Mesodermal cell (in vitro differentiated cells): ENCODE results near the gene PRODH2.

ENCODE experiments used
- H3K27ac ChIP-seq: 2 replicates; pipeline ENCODE4 v1.7.0; 2013; ENCODE audit warnings: mild to moderate bottlenecking, low read depth, low read length, moderate library complexity; ENCODE audit not compliant: severe bottlenecking
- H3K36me3 ChIP-seq: 2 replicates; pipeline ENCODE4 v1.7.1; 2013; ENCODE audit warnings: mild to moderate bottlenecking, low read length, moderate library complexity; ENCODE audit not compliant: control insufficient read depth, insufficient read depth
- H3K4me1 ChIP-seq: one replicate; pipeline ENCODE4 v1.7.1; 2013; ENCODE audit warnings: mild to moderate bottlenecking, low read length; ENCODE audit not compliant: insufficient read depth, control insufficient read depth, poor library complexity, severe bottlenecking
- H3K4me3 ChIP-seq: 2 replicates; pipeline ENCODE4 v1.7.0; 2013; ENCODE audit warnings: low read length, control low read depth, mild to moderate bottlenecking; ENCODE audit not compliant: insufficient read depth, poor library complexity, severe bottlenecking; ENCODE audit errors: extremely low read depth
- H3K9me3 ChIP-seq: 2 replicates; pipeline ENCODE4 v1.7.1; 2013; ENCODE audit warnings: mild to moderate bottlenecking, low read length, moderate library complexity; ENCODE audit not compliant: control insufficient read depth
- WGBS, 2 experiments: methylation state at CpG; one replicate each; pipeline ENCODE4 v1.1.5; 2013; ENCODE audit warnings: missing lambda C conversion rate in 2 of 2; ENCODE audit not compliant: insufficient coverage in 2 of 2; 5-methylcytosine and 5-hydroxymethylcytosine counted together

Gene PRODH2

DNA sequence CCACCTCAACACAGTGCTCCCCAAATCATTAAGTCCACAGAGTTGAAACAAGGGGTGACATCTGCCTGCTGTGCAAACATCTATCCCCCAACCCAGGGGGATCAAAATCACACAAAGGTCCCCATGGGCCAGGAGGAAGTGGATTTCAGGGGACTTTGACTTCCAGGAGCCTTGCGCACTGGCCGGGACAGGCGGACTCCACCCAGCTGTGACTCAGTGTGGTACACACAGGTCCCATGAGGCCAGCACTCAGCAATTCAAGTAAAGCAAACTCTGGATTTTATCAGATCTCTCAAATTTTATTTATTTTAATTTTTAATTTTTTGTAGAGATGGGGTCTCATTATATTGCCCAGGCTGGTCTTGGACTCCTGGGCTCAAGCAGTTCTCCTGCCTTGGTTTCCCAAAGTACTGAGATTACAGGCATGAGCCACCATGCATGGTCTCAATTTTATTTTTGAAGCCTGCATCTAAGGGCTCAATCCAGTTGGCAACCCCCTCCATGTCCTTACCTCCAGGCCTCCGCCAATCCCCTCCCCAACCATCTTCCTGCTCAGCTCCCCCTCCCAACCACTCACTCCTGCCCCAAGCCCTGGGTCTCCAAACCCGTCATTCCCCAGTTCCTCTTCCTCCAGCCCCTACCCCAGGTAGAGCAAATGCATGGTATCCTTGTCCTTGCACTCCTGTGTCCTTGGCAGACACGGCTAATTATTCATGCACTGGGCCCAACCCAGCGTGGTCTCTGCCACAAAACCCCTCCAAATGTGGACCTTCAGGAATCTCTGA is 19.1 kb downstream of the PRODH2 start:
- Histone ChIP-seq H3K4me1 (no peaks in the 10 kb centered on the region), H3K36me3 (no peaks in the 10 kb centered on the region), H3K27ac (no peak overlapping the region), H3K4me3 (no peak overlapping the region), H3K9me3 (no peaks in the 10 kb centered on the region)
- 85 to 87% methylated on average over 4 to 7 of the region's 7 CpGs for whole genome bisulfite sequencing, 2 experiments

DNA sequence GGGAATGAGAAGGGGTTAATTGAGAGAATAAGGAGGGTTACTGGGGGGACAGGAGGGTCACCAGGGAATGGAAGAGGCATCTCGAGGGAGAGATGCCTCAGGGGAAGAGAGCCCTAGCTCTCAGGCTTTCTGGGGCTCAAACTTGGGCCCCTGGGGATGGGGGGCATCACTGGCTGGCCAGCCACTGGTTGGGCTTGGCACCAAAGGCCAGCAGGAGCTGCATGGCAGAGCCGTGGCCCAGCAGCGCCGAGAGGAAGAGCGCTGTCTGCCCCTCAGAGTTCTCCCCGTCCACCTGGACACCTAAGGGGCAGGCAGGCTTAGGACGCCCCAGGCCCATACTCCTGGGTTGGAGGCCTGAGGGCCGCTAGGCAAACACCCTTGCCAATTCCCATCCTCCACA is 19.8 kb downstream of the PRODH2 start:
- H3K27ac ChIP-seq: no peak overlapping the region
- no peak overlapping the region for H3K4me3 ChIP-seq
- H3K9me3 ChIP-seq: no peaks in the 10 kb centered on the region

DNA sequence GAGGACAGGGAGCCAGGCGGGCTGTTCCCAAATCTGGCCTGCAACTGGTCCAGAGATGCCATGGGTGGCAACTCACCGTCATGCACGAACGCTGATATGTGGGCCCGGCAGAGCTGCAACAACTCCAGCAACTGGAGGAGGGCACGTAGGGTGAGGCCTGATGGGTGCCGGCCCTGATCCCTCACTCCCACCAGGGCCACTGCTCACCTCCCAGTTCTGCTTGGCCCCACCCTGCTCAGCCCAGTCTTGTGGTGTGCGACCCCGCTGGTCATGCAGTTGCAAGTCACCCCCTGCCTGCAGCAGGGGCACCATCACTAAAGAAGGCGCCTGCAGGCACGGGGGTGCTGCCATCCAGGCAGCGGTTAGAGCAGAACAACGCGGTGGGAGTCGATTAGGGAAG is 20.3 kb downstream of the PRODH2 start:
- Histone ChIP-seq H3K4me3 (no peak overlapping the region), H3K4me1 (no peaks in the 10 kb centered on the region), H3K36me3 (no peaks in the 10 kb centered on the region), H3K9me3 (no peaks in the 10 kb centered on the region), H3K27ac (no peak overlapping the region)
- 84 to 89% methylated on average over 15 of the region's 15 CpGs for WGBS, 2 experiments

More for the DNA sequence above, 19.8 kb downstream of the PRODH2 start:
- Histone ChIP-seq H3K4me1 (no peaks in the 10 kb centered on the region), H3K36me3 (no peaks in the 10 kb centered on the region)
- 80 to 87% methylated on average over 7 to 8 of the region's 8 CpGs for WGBS, 2 experiments

DNA sequence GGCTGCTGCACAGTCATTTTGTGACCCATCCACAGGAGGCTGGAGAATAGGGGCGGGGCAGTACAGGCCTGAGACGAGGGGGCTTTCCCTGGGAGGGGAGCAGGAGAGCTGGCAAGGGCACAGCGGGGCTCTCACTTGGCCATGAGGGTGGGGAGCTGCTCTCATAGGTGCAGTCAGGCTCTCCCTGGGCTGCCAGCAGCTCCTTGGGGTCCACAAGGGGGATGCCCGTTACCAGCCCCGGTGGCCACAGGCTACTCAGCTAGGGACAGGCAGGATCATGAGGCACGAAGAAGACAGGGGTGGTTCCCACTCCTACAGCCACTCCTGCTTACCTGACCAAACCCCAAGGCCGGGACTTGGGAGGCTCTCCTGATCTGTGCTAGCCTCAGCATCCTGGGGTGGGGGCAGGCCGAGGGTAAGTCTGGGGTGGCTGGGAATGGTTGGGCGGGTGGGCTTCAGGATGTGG is 20.8 kb downstream of the PRODH2 start:
- no peaks in the 10 kb centered on the region for H3K4me1 ChIP-seq
- no peaks in the 10 kb centered on the region for H3K36me3 ChIP-seq
- no peak overlapping the region for H3K4me3 ChIP-seq
- no peak overlapping the region for H3K27ac ChIP-seq
- 88 to 100% methylated on average over 6 of the region's 9 CpGs for WGBS, 2 experiments
- no peaks in the 10 kb centered on the region for H3K9me3 ChIP-seq

DNA sequence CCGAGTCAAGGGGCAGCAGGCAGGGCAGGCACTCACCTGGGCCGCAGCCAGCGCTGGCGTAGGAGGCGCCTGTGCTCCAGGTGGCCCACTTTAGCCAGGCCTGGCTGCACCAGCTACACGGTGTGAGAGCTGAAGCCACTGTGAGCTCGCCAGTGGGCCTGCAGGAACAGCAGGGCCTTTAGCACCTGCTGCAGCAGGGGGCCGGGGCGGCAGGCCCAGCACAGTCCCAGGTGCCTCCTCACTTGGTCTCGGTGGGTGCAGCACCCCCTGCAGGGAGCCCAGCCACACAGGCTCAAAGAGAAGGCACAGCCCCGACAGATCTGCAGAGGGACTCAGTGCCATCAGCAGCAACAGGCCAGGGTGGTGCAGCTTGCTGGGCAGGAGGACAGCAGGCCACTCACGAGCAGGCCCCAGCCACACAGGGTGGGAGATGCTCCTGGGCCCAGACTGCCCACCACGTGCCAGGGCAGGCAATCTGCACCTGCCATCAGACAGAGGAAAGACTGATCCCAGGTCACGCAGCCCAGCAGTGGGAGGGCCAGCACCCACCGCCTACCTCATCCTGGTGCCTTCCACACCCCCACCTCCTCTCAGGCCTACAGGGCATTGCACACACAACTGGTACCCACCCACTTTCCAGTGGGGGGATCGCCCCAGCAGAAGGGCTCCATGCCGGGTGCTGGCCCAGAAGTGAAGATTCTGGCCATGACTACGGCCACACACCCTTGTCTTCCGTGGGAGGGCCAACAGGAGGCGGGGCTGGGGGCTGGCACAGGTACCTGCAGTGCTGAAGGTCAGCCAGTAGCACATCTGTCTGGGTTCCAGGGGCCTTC is 21.4 kb downstream of the PRODH2 start:
- no peak overlapping the region for H3K4me3 ChIP-seq
- H3K9me3 ChIP-seq: no peaks in the 10 kb centered on the region
- no peaks in the 10 kb centered on the region for H3K4me1 ChIP-seq
- H3K27ac ChIP-seq: no peak overlapping the region
- 81 to 82% methylated on average over 20 of the region's 20 CpGs for WGBS, 2 experiments
- H3K36me3 ChIP-seq: no peaks in the 10 kb centered on the region

DNA sequence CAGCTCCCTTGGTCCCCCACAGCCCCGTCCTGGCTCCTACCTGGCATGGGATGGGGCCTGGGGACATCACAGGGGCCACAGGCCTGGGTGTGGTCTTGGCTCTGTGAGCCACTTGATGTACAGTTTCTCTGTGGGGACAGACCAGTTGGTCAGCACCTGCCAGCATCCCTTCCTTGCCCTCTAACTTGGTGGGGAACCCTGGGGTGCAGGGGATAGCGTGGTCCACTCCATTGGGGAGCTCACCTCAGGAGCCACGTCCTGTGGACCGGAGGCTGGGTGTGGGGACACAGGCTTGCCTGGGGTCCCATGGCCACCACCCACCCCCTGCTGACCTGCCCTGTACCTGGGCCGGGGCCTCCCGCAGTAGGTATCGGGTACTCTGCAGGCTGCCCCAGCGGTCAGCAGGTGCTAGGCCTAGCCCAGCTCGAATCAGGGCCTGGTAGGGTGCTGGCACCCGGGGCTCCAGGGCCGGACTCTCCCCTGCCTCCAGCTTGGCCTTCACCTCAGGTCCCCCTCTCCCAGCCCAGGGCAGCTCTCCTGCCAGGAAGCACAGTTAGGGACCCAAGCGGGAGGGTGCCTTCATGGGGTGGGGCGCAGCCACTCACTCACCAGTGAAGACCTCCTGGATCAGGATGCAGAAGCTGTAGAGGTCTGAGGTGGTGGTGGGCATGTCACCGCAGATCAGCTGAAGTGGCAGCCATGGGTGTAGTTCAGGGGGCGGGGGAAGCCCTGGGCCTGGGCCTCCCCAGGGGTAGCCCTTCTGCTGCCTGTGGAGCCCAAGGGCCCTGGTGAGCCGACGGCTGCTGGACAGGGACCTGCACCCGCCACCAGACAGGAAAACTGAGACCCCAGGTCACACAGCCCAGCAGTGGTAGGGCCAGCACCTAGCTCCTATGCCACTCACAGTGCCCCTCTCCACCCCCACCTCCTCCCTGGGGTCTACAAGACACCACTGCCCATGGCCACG is 22.4 kb downstream of the PRODH2 start:
- Histone ChIP-seq H3K27ac (no peak overlapping the region), H3K36me3 (peaks cover 8% of the 10 kb centered on the region), H3K4me1 (no peaks in the 10 kb centered on the region), H3K9me3 (no peaks in the 10 kb centered on the region), H3K4me3 (no peak overlapping the region)
- WGBS, 2 experiments: 91% methylated on average over 14 to 16 of the region's 19 CpGs

DNA sequence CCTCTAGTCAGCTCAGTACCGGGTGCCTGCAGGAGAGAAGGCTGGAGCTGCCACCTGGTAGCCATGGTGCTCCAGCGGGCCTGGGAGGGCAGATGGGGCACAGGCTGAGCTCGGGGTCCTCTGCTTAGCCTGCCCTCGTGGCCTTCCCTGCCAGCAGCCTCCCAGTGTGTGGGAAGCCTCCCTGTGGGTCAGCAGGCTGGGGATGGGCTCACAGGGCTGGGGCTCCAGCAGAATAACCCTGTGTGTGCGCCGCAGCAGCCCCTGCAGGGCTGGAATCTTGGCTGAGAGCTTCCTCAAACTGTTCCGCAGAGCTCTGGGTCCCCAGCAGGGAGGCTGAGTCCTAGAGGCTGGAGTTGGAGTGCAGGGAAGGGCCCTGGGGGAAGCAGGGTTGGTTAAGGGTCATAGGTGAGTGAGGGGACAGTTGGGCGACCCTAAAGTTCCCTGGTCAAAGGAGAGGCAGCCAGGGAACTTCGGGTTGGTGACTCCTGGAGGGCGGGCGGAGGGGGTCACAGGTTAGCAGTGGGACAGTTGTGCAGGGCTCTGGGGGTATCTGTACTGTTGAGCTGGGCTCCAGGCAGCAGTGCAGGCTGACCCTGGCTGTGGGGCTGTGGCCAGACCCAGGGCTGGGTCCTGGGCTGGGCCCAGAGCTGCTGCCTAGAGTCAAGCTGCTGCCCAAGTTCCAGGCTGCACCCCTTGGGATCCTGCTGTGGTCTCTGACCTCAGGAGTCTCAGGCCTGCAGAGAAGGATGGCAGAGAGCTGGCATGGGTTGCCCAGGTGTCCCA is 23.3 kb downstream of the PRODH2 start:
- WGBS, 2 experiments: 84 to 86% methylated on average over 9 to 11 of the region's 11 CpGs

DNA sequence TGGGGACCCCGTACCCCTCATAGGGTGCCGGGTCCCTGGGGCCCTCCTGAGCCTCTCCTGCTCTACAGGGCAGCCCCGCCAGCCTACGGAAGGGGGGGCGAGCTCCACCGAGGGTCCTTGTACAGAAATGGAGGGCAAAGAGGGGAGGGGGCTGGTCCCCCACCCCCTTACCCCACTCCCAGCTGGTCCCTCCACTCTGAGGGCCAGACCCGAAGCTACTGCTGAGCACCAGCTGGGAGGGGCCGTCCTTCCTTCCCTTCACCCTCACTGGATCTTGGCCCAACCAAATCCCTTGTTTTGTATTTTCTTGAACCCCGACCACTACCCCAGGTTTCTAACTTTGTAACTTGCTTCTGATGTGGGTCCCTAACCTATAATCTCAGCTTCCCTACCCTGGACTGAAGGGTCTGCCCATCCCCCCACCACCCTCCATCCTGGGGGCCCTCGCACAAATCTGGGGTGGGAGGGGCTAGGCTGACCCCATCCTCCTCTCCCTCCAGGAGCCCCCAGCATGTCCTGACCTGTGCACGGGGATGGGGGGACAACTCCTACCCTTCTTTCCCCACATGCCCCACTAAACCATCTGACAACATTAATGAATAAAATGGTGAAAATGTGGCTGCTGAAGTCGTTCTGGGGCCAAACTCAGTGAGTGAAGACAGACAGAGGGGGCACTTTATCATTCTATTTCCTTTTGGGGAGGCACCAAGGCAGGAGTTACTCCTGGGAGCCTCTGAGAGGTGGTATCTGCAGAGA is 24.3 kb downstream of the PRODH2 start:
- H3K36me3 ChIP-seq: peaks cover 8% of the 10 kb centered on the region
- H3K9me3 ChIP-seq: no peaks in the 10 kb centered on the region
- no peaks in the 10 kb centered on the region for H3K4me1 ChIP-seq
- H3K4me3 ChIP-seq: no peak overlapping the region
- WGBS, 2 experiments: 80 to 89% methylated on average over 3 to 4 of the region's 12 CpGs
- no peak overlapping the region for H3K27ac ChIP-seq

More for the DNA sequence above, 23.3 kb downstream of the PRODH2 start:
- Histone ChIP-seq H3K27ac (no peak overlapping the region), H3K4me3 (no peak overlapping the region), H3K36me3 (peaks cover 8% of the 10 kb centered on the region), H3K9me3 (no peaks in the 10 kb centered on the region), H3K4me1 (no peaks in the 10 kb centered on the region)

DNA sequence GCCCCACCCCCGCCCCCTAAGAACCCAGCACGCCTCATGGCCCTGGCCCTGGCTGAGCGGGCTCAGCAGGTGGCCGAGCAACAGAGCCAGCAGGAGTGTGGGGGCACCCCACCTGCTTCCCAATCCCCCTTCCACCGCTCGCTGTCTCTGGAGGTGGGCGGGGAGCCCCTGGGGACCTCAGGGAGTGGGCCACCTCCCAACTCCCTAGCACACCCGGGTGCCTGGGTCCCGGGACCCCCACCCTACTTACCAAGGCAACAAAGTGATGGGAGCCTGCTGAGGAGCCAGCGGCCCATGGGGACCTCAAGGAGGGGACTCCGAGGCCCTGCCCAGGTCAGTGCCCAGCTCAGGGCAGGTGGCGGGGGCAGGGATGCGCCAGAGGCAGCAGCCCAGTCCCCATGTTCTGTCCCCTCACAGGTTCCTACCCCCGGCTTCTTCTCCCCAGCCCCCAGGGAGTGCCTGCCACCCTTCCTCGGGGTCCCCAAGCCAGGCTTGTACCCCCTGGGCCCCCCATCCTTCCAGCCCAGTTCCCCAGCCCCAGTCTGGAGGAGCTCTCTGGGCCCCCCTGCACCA is 25.3 kb downstream of the PRODH2 start:
- Histone ChIP-seq H3K36me3 (peaks cover 12% of the 10 kb centered on the region), H3K9me3 (no peaks in the 10 kb centered on the region), H3K4me3 (no peak overlapping the region), H3K27ac (no peak overlapping the region), H3K4me1 (peaks cover 4% of the 10 kb centered on the region)
- 92 to 98% methylated on average over 6 to 10 of the region's 15 CpGs for WGBS, 2 experiments
